ENCODE data around the gene LAMA2.

- no peak for TF ChIP-seq CTCF (IDR thresholded peaks at IDR 0.05 in 2 of 3, conservative IDR thresholded peaks at IDR 0.05 in 1 of 3; ENCODE audit: borderline replicate concordance in 1 of 3, insufficient read depth in 1 of 3, low read depth in 2 of 3, low read length in 2 of 3)
- TF ChIP-seq SIN3A (IDR thresholded peaks at IDR 0.05; ENCODE audit: low read depth), result no peak
- no peak for TF ChIP-seq REST (IDR thresholded peaks at IDR 0.05; ENCODE audit: low read depth)
Observed at GRCh38 chr6:128918886-128919285, 35.9 kb downstream of the LAMA2 start.
